HepG2 (cell line): ENCODE measurements around the gene NOL12. TPM values are rescaled to one million over a fixed set of nuclear protein-coding genes. Genes with fewer than 3 reads are reported as not detected.

ENCODE experiments used
- BCL6 ChIP-seq: IDR thresholded peaks from 2 replicates; pipeline ENCODE4 v1.6.1; 2016; ENCODE audit warnings: missing genetic modification reagents, missing compliant biosample characterization
- FOXA3 ChIP-seq: IDR thresholded peaks from 2 replicates; pipeline ENCODE4 v1.6.1; 2016; ENCODE audit warnings: missing genetic modification reagents, missing compliant biosample characterization
- GATAD2A ChIP-seq: IDR thresholded peaks from 2 replicates; pipeline ENCODE4 v1.6.1; 2016
- HNRNPK ChIP-seq: fragments of 200-400 bp; formaldehyde crosslinking; IDR thresholded peaks from 2 replicates; pipeline ENCODE4 v1.6.1; 2018; ENCODE audit warnings: low read length, low read depth, moderate library complexity, mild to moderate bottlenecking; ENCODE audit not compliant: poor library complexity, severe bottlenecking
- HOXA3 ChIP-seq: sonication (generic); formaldehyde crosslinking; IDR thresholded peaks from 2 replicates; pipeline ENCODE4 v1.5.0; 2020; ENCODE audit warnings: missing genetic modification reagents
- IRF9 ChIP-seq: sonication (generic); formaldehyde crosslinking; IDR thresholded peaks from 2 replicates; pipeline ENCODE4 v1.8.0; 2022; ENCODE audit warnings: missing genetic modification reagents, mild to moderate bottlenecking, borderline replicate concordance
- LCORL ChIP-seq, 2 experiments: fragments of 450-650 bp in 1 of 2; sonication (generic) in 1 of 2; formaldehyde crosslinking in 1 of 2; IDR thresholded peaks; 2 replicates each; pipeline versions ENCODE4 v1.5.0 to v1.6.1; 2017 to 2020; ENCODE audit warnings: antibody characterized with exemption in 1 of 2, missing genetic modification reagents in 1 of 2
- MAFF ChIP-seq: IDR thresholded peaks from 2 replicates; pipeline ENCODE4 v1.6.1; 2011; ENCODE audit warnings: low read depth, low read length, improper control_type of control experiment
- MIER2 ChIP-seq: IDR thresholded peaks from 2 replicates; pipeline ENCODE4 v1.6.1; 2016; ENCODE audit warnings: missing biosample characterization, missing genetic modification reagents
- RAD21 ChIP-seq: fragments of 450-650 bp; formaldehyde crosslinking; IDR thresholded peaks from 2 replicates; pipeline ENCODE4 v1.5.0; 2020; ENCODE audit warnings: mild to moderate bottlenecking
- SMAD1 ChIP-seq: sonication (generic); formaldehyde crosslinking; IDR thresholded peaks from 2 replicates; pipeline ENCODE4 v1.4.0; 2020; ENCODE audit warnings: missing genetic modification reagents, low read depth, mild to moderate bottlenecking, borderline replicate concordance
- SRSF4 ChIP-seq: fragments of 200-400 bp; formaldehyde crosslinking; IDR thresholded peaks from one replicate; pipeline ENCODE4 v1.6.1; 2018; ENCODE audit warnings: mild to moderate bottlenecking, low read depth, low read length, moderate library complexity; ENCODE audit not compliant: poor library complexity, severe bottlenecking
- STAT6 ChIP-seq: sonication (generic); formaldehyde crosslinking; IDR thresholded peaks from 2 replicates; pipeline ENCODE4 v1.4.0; 2020; ENCODE audit warnings: missing genetic modification reagents, mild to moderate bottlenecking, borderline replicate concordance
- YEATS4 ChIP-seq: sonication (generic); formaldehyde crosslinking; IDR thresholded peaks from 2 replicates; pipeline ENCODE4 v1.4.0; 2020; ENCODE audit warnings: missing genetic modification reagents, borderline replicate concordance
- ZBTB33 ChIP-seq: sonication (generic); formaldehyde crosslinking; IDR thresholded peaks from 2 replicates; pipeline ENCODE4 v1.4.0; 2020; ENCODE audit warnings: missing genetic modification reagents
- ZNF292 ChIP-seq: sonication (generic); formaldehyde crosslinking; IDR thresholded peaks from 2 replicates; pipeline ENCODE4 v1.8.1; 2022; ENCODE audit warnings: mild to moderate bottlenecking, low read depth, missing genetic modification reagents, borderline replicate concordance
- ZNF652 ChIP-seq: IDR thresholded peaks from 2 replicates; pipeline ENCODE4 v1.6.1; 2016; ENCODE audit warnings: low read depth, borderline replicate concordance
- ZNF710 ChIP-seq: sonication (generic); formaldehyde crosslinking; IDR thresholded peaks from 2 replicates; pipeline ENCODE4 v1.5.0; 2020; ENCODE audit warnings: mild to moderate bottlenecking, missing genetic modification reagents, borderline replicate concordance
- ZNF720 ChIP-seq: sonication (generic); formaldehyde crosslinking; IDR thresholded peaks from 2 replicates; pipeline ENCODE4 v1.4.0; 2020; ENCODE audit warnings: missing genetic modification reagents
- ZNF75D ChIP-seq: sonication (generic); formaldehyde crosslinking; IDR thresholded peaks from 2 replicates; pipeline ENCODE4 v1.8.1; 2023; ENCODE audit warnings: missing genetic modification reagents, mild to moderate bottlenecking, borderline replicate concordance
- ZNF83 ChIP-seq: sonication (generic); formaldehyde crosslinking; IDR thresholded peaks from 2 replicates; pipeline ENCODE4 v1.4.0; 2020; ENCODE audit warnings: missing genetic modification reagents, mild to moderate bottlenecking, borderline replicate concordance
- ZNF850 ChIP-seq: sonication (generic); formaldehyde crosslinking; conservative IDR thresholded peaks from 2 replicates; pipeline ENCODE4 v1.9.0; 2021; ENCODE audit warnings: mild to moderate bottlenecking, missing genetic modification reagents
- polyA plus RNA-seq, 8 experiments: library from polyadenylated mRNA; depleted of rRNA in 3 of 8; stranded (reverse) in 7 of 8; unstranded in 1 of 8; fragments of >200 nt; fragmentation: Illumina TruSeq in 4 of 8; extraction: Trizol in 4 of 8; gene quantifications; 2 replicates each; pipeline versions ENCODE4 v1.2.1 to v1.2.3, GENCODE V29; 2011 to 2016; ENCODE audit warnings: low read depth in 4 of 8, missing spikeins in 1 of 8, mixed read lengths in 1 of 8; ENCODE audit not compliant: insufficient read depth in 1 of 8
- total RNA-seq, 5 experiments: library from RNA; depleted of rRNA; stranded (reverse); fragments of >200 nt; fragmentation: Illumina TruSeq; extraction: Trizol; gene quantifications; 2 replicates each; pipeline ENCODE4 v1.2.3, GENCODE V29; 2016; ENCODE audit warnings: low read depth in 1 of 5

Gene NOL12
- total and polyA plus RNA-seq, 2 of the 13 experiments (the other 11 are each of a cell fraction or from before 2014, with no cell fraction given) = 14.3 to 31.4 TPM

- peak; percentile 90 for TF ChIP-seq RAD21
- peak; percentile 46 for TF ChIP-seq GATAD2A (CRISPR knock-in tag)
- no peak for TF ChIP-seq MAFF
- TF ChIP-seq ZNF720 (CRISPR knock-in tag) = no peak
- TF ChIP-seq STAT6 (CRISPR knock-in tag) = no peak
- no peak for TF ChIP-seq ZNF850 (CRISPR knock-in tag)
- no peak for TF ChIP-seq ZNF652 (CRISPR knock-in tag)
- no peak for TF ChIP-seq IRF9 (CRISPR knock-in tag)
- no peak for TF ChIP-seq ZNF75D
- TF ChIP-seq LCORL (IDR thresholded peaks at IDR 0.05) = no peak
- peak; percentile 81 for TF ChIP-seq LCORL (CRISPR knock-in tag; IDR thresholded peaks at IDR 0.05)
- TF ChIP-seq SMAD1 (CRISPR knock-in tag) = peak; percentile 49; the same call in 1 of the 2 replicates
- TF ChIP-seq ZBTB33 (CRISPR knock-in tag) = no peak
- TF ChIP-seq ZNF83 (CRISPR knock-in tag) = no peak
- no peak for TF ChIP-seq HNRNPK
- TF ChIP-seq MIER2 (CRISPR knock-in tag) = no peak
- TF ChIP-seq ZNF710 (CRISPR knock-in tag) = no peak
- TF ChIP-seq YEATS4 = 0 out of 2 replicates have a peak, but pooled peaks have one; percentile 27
- peak; percentile 34; the same call in 1 of the 2 replicates for TF ChIP-seq BCL6 (CRISPR knock-in tag)
- TF ChIP-seq SRSF4 = no peak
- TF ChIP-seq FOXA3 = peak; percentile 43
- peak; percentile 81; the same call in 1 of the 2 replicates for TF ChIP-seq ZNF292 (CRISPR knock-in tag)
- TF ChIP-seq HOXA3 = peak; percentile 72; the same call in 1 of the 2 replicates
Observed at GRCh38 chr22:37734964-37735451, 48.9 kb downstream of the NOL12 start (continued).
